A549 (cell line): ENCODE results near the gene GSE1.

Source experiments
- BHLHE40 ChIP-seq: IDR thresholded peaks from 2 replicates; pipeline ENCODE4 v1.6.1; 2012; ENCODE audit warnings: low read depth, low read length, inconsistent platforms
- CEBPB ChIP-seq, 2 experiments: fragments of >200 bp in 1 of 2; sonication (Bioruptor Twin) in 1 of 2; formaldehyde crosslinking in 1 of 2; IDR thresholded peaks; 2 replicates each; pipeline ENCODE4 v1.6.1; 2012 to 2016
- CHD2 ChIP-seq: fragments of 150-350 bp; IDR thresholded peaks from 2 replicates; pipeline ENCODE4 v1.6.1; 2014; ENCODE audit warnings: low read length; ENCODE audit not compliant: partially characterized antibody
- CTCF ChIP-seq: fragments of >200 bp; sonication (Bioruptor Twin); formaldehyde crosslinking; IDR thresholded peaks from 3 replicates; pipeline ENCODE4 v1.5.1; 2016
- EHF ChIP-seq: fragments of 250-450 bp; sonication (Bioruptor Pico); IDR thresholded peaks from 2 replicates; pipeline ENCODE4 v1.5.0; 2020; ENCODE audit warnings: mild to moderate bottlenecking
- EP300 ChIP-seq, 2 experiments: fragments of >200 bp; sonication (Bioruptor Twin); formaldehyde crosslinking; IDR thresholded peaks; 2 replicates in 1 of 2; 3 replicates in 1 of 2; pipeline ENCODE4 v1.6.1; 2016 to 2017
- JUNB ChIP-seq: fragments of >200 bp; sonication (Bioruptor Twin); formaldehyde crosslinking; IDR thresholded peaks from 2 replicates; pipeline ENCODE4 v1.6.1; 2016
- KDM1A ChIP-seq: fragments of 200-600 bp; sonication (generic); IDR thresholded peaks from 2 replicates; pipeline ENCODE4 v1.6.1; 2016; ENCODE audit warnings: low read depth, mild to moderate bottlenecking
- POLR2A ChIP-seq: IDR thresholded peaks from 2 replicates; pipeline ENCODE4 v1.6.1; 2012; ENCODE audit warnings: mild to moderate bottlenecking, low read length
- RAD21 ChIP-seq, 2 experiments: fragments of >200 bp in 1 of 2; sonication (Bioruptor Twin) in 1 of 2; formaldehyde crosslinking in 1 of 2; IDR thresholded peaks in 1 of 2; conservative IDR thresholded peaks in 1 of 2; 2 replicates in 1 of 2; 3 replicates in 1 of 2; pipeline ENCODE4 v1.6.1; 2012 to 2018; ENCODE audit warnings: inconsistent platforms in 1 of 2
- SREBF2 ChIP-seq: fragments of 450-650 bp; IDR thresholded peaks from 2 replicates; pipeline ENCODE4 v1.6.1; 2014; ENCODE audit warnings: mild to moderate bottlenecking, moderate library complexity
- TP53 ChIP-seq: fragments of 250-450 bp; sonication (Bioruptor Pico); IDR thresholded peaks from 2 replicates; pipeline ENCODE4 v1.5.0; 2021; ENCODE audit warnings: mild to moderate bottlenecking, moderate library complexity
- TF ChIP-seq, protein P1 (sequence below): fragments of >200 bp; sonication (Bioruptor Twin); formaldehyde crosslinking; IDR thresholded peaks from 3 replicates; pipeline ENCODE4 v1.6.1; 2016
- TF ChIP-seq, protein P2 (sequence below): IDR thresholded peaks from 2 replicates; pipeline ENCODE4 v1.6.1; 2012

DNA sequence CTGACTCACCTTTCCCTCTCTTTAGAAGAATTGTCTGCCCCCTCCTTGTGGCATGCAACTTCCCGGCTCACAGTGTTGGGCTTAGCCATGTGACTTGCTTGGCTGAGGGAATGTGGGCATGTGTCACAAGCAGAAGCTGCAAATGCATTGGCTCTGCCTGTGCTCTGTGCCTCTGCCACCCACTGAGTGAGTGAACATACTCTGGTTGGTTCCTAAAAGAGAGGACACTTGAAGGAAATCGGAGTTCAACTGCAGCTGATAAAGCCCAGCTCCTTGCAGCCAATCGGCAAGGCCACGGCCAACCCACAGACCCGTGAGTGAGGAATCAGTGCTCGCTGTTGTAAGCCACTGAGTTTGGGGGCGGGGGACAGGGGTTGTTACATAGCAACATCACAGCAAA is 86.5 kb downstream of the GSE1 start:
- TF ChIP-seq POLR2A: no peak
- TF ChIP-seq EHF (CRISPR knock-in tag): no peak
- no peak for TF ChIP-seq EP300 (IDR thresholded peaks at IDR 0.05)
- TF ChIP-seq RAD21 (conservative IDR thresholded peaks at IDR 0.05 in 1 of 2, IDR thresholded peaks at IDR 0.05 in 1 of 2): no peak
- TF ChIP-seq CTCF: no peak
- no peak for TF ChIP-seq CEBPB (IDR thresholded peaks at IDR 0.05)
- no peak for TF ChIP-seq SREBF2
- no peak for TF ChIP-seq JUNB
- no peak for TF ChIP-seq CHD2
- no peak for TF ChIP-seq KDM1A
- TF ChIP-seq TP53 (CRISPR knock-in tag): no peak
- TF ChIP-seq, protein P1, sequence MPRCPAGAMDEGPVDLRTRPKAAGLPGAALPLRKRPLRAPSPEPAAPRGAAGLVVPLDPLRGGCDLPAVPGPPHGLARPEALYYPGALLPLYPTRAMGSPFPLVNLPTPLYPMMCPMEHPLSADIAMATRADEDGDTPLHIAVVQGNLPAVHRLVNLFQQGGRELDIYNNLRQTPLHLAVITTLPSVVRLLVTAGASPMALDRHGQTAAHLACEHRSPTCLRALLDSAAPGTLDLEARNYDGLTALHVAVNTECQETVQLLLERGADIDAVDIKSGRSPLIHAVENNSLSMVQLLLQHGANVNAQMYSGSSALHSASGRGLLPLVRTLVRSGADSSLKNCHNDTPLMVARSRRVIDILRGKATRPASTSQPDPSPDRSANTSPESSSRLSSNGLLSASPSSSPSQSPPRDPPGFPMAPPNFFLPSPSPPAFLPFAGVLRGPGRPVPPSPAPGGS: no peak
- TF ChIP-seq BHLHE40: no peak
- TF ChIP-seq, protein P2, sequence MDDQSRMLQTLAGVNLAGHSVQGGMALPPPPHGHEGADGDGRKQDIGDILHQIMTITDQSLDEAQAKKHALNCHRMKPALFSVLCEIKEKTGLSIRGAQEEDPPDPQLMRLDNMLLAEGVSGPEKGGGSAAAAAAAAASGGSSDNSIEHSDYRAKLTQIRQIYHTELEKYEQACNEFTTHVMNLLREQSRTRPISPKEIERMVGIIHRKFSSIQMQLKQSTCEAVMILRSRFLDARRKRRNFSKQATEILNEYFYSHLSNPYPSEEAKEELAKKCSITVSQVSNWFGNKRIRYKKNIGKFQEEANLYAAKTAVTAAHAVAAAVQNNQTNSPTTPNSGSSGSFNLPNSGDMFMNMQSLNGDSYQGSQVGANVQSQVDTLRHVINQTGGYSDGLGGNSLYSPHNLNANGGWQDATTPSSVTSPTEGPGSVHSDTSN: no peak
